Iris pigment epithelial cell (primary cell): Measurements from ENCODE around the gene NXPE4.

Experiments
- DNase-seq: peaks from one replicate; pipeline ENCODE4 v3.0.0-alpha.2; 2011; ENCODE audit warnings: low read depth

Gene NXPE4

DNA sequence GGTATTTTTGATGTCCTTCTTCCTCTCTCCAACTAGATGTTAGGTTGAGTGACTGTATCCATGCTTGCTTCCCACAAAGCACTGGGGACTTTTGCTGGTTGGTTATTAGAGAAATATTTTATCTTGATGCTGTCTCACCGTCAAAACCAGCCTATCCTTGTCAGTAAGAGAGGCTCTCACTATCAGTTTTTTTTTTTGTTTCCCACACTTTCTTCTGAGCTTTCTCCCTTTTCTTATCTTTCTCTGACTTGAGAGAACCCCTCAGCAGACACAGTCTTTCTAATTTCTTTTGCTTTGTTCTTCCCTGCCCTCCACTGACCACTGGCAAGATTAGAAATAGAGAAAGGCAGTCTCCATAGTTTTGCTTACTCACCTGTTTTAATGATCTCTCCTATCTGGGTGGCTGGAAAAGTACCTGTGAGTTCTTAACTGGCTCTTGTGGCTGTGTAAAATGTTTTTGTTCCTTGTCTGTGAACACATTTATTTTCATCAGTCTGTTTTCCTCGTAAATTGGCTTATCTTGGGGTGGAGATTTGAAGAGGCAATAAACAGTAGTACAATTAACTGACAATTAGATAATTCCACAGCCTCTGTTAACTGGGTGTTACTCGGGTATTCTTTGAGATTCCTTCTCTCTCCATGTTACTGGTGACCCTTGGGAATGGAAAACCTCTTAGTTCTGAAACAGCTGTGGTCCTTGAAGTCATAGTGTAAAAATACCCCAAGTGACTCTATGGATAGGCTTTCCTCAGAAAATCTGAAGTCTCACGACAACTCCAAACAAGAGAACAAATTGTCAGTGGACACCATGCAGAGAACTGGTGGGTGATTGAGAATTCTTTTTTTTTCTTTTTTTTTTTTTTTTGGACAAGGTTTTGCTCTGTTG lies 35.9 kb downstream of the NXPE4 start, which contains the start of gene NXPE1:
NXPE1 (minus strand) TSS at position 457 of the 886 bp plus-strand sequence. CDS start 8,680 bp downstream, outside the sequence.
- DNase-seq = no peak

DNA sequence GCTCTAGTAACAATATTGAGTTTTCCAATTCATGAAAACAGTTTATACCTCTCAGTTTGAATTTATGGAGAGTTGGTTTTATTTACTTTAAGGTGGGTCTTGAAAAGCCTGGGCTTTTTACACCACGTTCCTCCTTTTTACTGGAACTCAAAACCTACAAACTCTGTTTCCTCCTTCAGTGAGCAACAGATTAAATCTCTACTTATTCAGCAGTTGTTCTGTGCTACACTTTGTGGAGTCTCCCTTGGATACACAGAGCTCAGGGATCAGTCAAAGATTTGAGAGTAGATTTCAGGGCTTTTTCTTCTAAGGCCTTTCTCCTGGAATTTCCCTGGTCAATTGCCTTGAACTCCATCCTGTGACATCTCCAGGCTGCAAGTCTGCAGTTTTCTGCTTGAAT lies 39.5 kb downstream of the NXPE4 start:
- no peak for DNase-seq

DNA sequence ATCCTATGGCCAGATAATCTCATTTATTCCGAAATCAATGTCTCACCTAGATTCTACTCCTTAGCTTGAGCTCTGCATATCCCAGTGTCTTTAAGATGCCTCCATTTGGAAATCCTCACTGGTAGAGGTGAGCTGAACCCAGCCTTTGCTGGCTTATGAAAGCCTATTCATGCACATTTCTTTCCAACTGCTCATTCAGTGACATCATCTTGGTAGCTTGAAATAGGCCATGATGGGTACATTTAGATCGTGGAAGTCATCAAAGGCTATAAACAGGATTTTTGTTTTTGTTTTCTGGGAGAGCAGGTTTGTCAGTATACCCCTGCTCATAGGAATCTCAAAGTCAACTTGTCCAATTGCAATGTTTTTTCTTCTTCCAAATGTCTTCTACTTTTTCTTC lies 41.9 kb downstream of the NXPE4 start:
- peak; percentile 9 for DNase-seq

DNA sequence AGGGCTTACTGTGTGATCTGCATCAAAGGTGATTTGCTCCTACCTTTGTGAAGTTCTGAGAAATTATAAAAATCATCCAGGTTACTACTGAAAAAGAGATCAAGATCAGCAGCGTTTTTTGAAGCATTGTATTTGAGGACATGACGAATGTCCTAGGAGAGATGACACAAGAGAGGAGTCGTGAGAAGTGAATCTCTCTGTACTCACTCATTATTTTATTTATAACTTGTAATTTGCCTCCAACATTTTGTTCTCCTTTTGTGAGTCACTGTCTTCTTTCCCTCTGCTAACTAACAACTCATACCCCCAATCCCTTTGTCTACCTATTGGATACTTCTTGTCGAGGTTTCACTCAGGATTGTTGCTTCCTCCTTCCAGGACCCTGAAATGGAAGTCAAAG lies 44.5 kb downstream of the NXPE4 start:
- no peak for DNase-seq

DNA sequence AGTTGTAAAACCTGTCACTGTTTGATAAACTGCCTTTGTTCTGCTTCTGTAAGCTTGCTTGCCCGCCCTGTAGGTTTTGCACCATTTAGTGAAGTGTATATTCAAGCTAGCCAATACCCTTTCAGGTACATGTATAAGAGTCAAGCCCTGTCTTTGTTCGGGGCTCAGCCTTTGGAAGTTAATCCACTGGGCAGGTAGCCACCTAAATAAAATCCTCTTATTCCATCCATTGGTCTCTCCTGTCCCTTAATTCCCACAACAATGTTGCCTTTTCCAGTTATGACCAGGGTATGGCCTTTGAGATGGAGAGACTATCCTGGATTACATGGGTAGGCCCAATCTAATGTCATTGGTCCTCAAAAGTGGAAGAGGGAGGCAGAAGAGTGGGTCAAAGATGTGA lies 69.9 kb downstream of the NXPE4 start:
- DNase-seq = no peak

DNA sequence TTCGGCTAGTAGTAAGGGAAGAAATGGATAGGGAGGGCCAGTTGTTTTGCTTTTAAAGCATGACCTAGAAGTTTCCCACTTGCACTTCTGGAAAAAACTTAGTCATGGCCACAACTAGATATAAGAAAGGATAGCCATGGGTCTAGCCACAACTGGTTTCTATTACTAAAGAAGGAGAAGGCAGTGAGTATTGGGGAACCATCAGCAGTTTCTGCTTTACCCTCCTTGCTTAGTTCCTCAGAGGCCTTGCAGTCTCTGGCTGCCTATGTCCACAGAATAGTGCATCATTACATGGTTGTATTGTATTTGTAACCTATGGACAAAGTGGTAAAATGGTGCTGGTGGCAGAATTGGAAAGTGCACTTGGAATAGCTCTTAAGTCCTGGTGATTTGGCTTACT lies 71.5 kb downstream of the NXPE4 start:
- no peak for DNase-seq

DNA sequence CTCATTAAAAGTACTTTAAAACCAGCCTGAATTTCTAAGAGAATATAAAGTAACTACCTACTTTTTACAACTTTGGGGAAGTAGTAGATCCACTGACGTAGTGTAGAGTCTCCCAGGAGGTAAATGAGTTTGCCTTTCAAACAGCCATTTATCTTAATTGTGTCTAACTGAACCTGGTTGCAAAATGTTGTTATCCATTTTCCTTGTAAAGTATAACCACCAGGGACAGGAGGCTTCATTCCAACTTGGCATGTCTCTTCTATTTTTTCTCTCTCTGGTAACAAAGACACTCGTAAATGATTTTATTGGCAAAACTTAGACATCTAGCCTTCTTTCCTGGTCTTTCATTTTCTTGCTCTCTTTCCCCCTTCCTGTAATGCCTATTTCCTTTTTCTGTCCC lies 72.8 kb downstream of the NXPE4 start:
- DNase-seq = no peak
